Activated CD8-positive, alpha-beta T cell treated with anti-CD3 and anti-CD28 coated beads for 36 hours (primary cell): ENCODE results near the gene MYCBPAP. TPM values are rescaled to one million over a fixed set of nuclear protein-coding genes. Genes with fewer than 3 reads are reported as not detected.
A peak's percentile ranks its signal among the peaks of the same experiment; 100 is the strongest.

Experiments
- ATAC-seq: fragments of 200-7000 bp; cut with Tn5 transposase; one replicate; pipeline ENCODE4 v1.10.0; 2021; ENCODE audit warnings: mild to moderate bottlenecking, moderate library complexity
- CTCF ChIA-PET: fragments of 350-600 bp; sonication (Branson Sonifier 250); formaldehyde crosslinking; loops from one replicate; lab custom pipeline; 2021; ENCODE audit warnings: antibody characterized with exemption; lab: Charles Lee
- POLR2A ChIA-PET: fragments of 350-600 bp; sonication (Branson Sonifier 250); formaldehyde crosslinking; loops from one replicate; lab custom pipeline; 2021; ENCODE audit warnings: antibody characterized with exemption; lab: Charles Lee
- DNase-seq: peaks from one replicate; pipeline ENCODE4 v3.0.0-alpha.2; 2020
- H3K27ac Mint-ChIP-seq: one replicate; pipeline ENCODE4 v1.8.0; 2021; ENCODE audit warnings: mild to moderate bottlenecking, mixed read lengths
- H3K27me3 Mint-ChIP-seq: one replicate; pipeline ENCODE4 v1.8.0; 2021; ENCODE audit warnings: mixed read lengths
- H3K36me3 Mint-ChIP-seq: one replicate; pipeline ENCODE4 v1.8.0; 2021; ENCODE audit warnings: low read depth, mixed read lengths
- H3K4me1 Mint-ChIP-seq: one replicate; pipeline ENCODE4 v1.8.0; 2021; ENCODE audit warnings: low read depth, mixed read lengths
- H3K4me3 Mint-ChIP-seq: one replicate; pipeline ENCODE4 v1.8.0; 2021; ENCODE audit warnings: mild to moderate bottlenecking, moderate library complexity, mixed read lengths
- H3K9me3 Mint-ChIP-seq: one replicate; pipeline ENCODE4 v1.8.0; 2021; ENCODE audit warnings: mixed read lengths
- CTCF ChIP-seq: fragments of 200-600 bp; IDR thresholded peaks from one replicate; pipeline ENCODE4 v1.8.0; 2022; ENCODE audit warnings: antibody characterized with exemption, mild to moderate bottlenecking
- intact Hi-C: fragments of 100-400 bp; cut with micrococcal nuclease; formaldehyde crosslinking; loops from one replicate; pipeline ENCODE4 v1.10.0; 2022
- total RNA-seq, 2 experiments: library from RNA; stranded (reverse); gene quantifications; one replicate each; pipeline ENCODE4 v1.2.3, GENCODE V29; 2021

The MYCBPAP gene
- total RNA-seq, 2 experiments from 2014 or later: 6.7 to 6.9 TPM

- ChIA-PET CTCF (interaction anchor here (0.8 to 3.0 kb wide), 19 partner anchors 7 to 299 kb away, joined by 3 to 17 read pairs (median 4); partner anchors contain the start of genes CACNA1G, LRRC59 and RSAD1), POLR2A (interaction anchor here (0.6 kb wide), 1 partner anchor 323 kb away, joined by 3 read pairs; the partner anchor contains the start of gene TOB1)
- intact Hi-C loops: loop anchor here (5.0 to 10.0 kb wide), 3 partner anchors 61 to 302 kb away; no protein-coding TSS in a partner anchor
These were observed 34.8 kb downstream of the MYCBPAP start for GRCh38 chr17:50542795-50543774.

GRCh38 chr17:50544516-50544915 lies 36.3 kb downstream of the MYCBPAP start:
- DNase-seq (no peak), ATAC-seq (no peak)
- Mint-ChIP-seq H3K4me3 (no peak overlapping the region), H3K36me3 (no peaks in the 10 kb centered on the region), H3K4me1 (peaks cover 11% of the 10 kb centered on the region), H3K9me3 (no peaks in the 10 kb centered on the region), H3K27ac (no peak overlapping the region), H3K27me3 (peaks cover 2% of the 10 kb centered on the region)
- ChIA-PET CTCF (interaction anchor here (0.8 to 1.6 kb wide), 7 partner anchors 16 to 298 kb away, joined by 3 to 4 read pairs (median 3); partner anchors contain the start of gene CACNA1G), POLR2A (no interaction called here)
- intact Hi-C loops: loop anchor here (5.0 to 10.0 kb wide), 3 partner anchors 62 to 300 kb away; no protein-coding TSS in a partner anchor
- TF ChIP-seq CTCF: no peak

More at GRCh38 chr17:50542795-50543774, 34.8 kb downstream of the MYCBPAP start:
- ATAC-seq (no peak), DNase-seq (no peak)
- no peak for TF ChIP-seq CTCF
- H3K27me3 Mint-ChIP-seq: peaks cover 2% of the 10 kb centered on the region
- H3K4me3 Mint-ChIP-seq: peak overlapping the region; percentile 53
- no peaks in the 10 kb centered on the region for H3K36me3 Mint-ChIP-seq
- no peak overlapping the region for H3K27ac Mint-ChIP-seq
- H3K4me1 Mint-ChIP-seq: peaks cover 11% of the 10 kb centered on the region
- no peaks in the 10 kb centered on the region for H3K9me3 Mint-ChIP-seq

GRCh38 chr17:50545311-50545710 lies 37.1 kb downstream of the MYCBPAP start:
- Mint-ChIP-seq H3K27ac (no peak overlapping the region), H3K36me3 (no peaks in the 10 kb centered on the region), H3K27me3 (peaks cover 2% of the 10 kb centered on the region), H3K9me3 (no peaks in the 10 kb centered on the region), H3K4me1 (peaks cover 11% of the 10 kb centered on the region), H3K4me3 (no peak overlapping the region)
- ChIA-PET CTCF (interaction anchor here (1.3 to 1.4 kb wide), 2 partner anchors 17 to 77 kb away, joined by 3 read pairs; no protein-coding TSS in a partner anchor), POLR2A (no interaction called here)
- DNase-seq (no peak), ATAC-seq (no peak)
- TF ChIP-seq CTCF: no peak
- intact Hi-C loops: loop anchor here (10.0 kb wide), 2 partner anchors 149 to 299 kb away; no protein-coding TSS in a partner anchor

GRCh38 chr17:50546701-50547034 lies 38.4 kb downstream of the MYCBPAP start:
- intact Hi-C loops: loop anchor here (2.0 to 10.0 kb wide), 3 partner anchors 76 to 298 kb away; no protein-coding TSS in a partner anchor
- DNase-seq (no peak), ATAC-seq (no peak)
- POLR2A ChIA-PET: no interaction called here
- Mint-ChIP-seq H3K36me3 (no peaks in the 10 kb centered on the region), H3K4me3 (peak overlapping the region; percentile 82), H3K4me1 (peaks cover 10% of the 10 kb centered on the region), H3K9me3 (no peaks in the 10 kb centered on the region), H3K27me3 (peaks cover 2% of the 10 kb centered on the region), H3K27ac (no peak overlapping the region)
- no peak for TF ChIP-seq CTCF
- CTCF ChIA-PET: interaction anchor here (0.6 to 2.1 kb wide), 19 partner anchors 10 to 306 kb away, joined by 3 to 15 read pairs (median 3); no protein-coding TSS in a partner anchor
